GM06990 (cell line): ENCODE results near the gene LYPD5.
A peak's percentile ranks its signal among the peaks of the same experiment; 100 is the strongest.

ENCODE experiments used
- DNase-seq: peaks from one replicate; pipeline ENCODE4 v3.0.0-alpha.2; 2011; ENCODE audit not compliant: insufficient read length; ENCODE audit errors: extremely low read depth
- H3K27me3 ChIP-seq: replicated peaks from 2 replicates; pipeline ENCODE4 v1.6.0; 2011; ENCODE audit warnings: low read length; ENCODE audit not compliant: control insufficient read depth, insufficient read depth
- H3K36me3 ChIP-seq: 2 replicates; pipeline ENCODE4 v1.5.1; 2011; ENCODE audit warnings: low read length; ENCODE audit not compliant: control insufficient read depth, insufficient read depth
- H3K4me3 ChIP-seq: replicated peaks from 2 replicates; pipeline ENCODE4 v1.5.1; 2011; ENCODE audit warnings: low read depth, mild to moderate bottlenecking, control low read depth, low read length
- CTCF ChIP-seq: IDR thresholded peaks from 2 replicates; pipeline ENCODE4 v1.5.1; 2011; ENCODE audit warnings: low read length, control low read depth, mild to moderate bottlenecking, inconsistent platforms; ENCODE audit not compliant: insufficient read depth, poor library complexity, severe bottlenecking

The LYPD5 gene

GRCh38 chr19:43747557-43748204 lies 54.6 kb downstream of the LYPD5 start:
- TF ChIP-seq CTCF: no peak
- Histone ChIP-seq H3K4me3 (0 out of 2 replicates have a peak overlapping the region, but pooled peaks have one; percentile 4), H3K36me3 (peaks cover 19% of the 10 kb centered on the region), H3K27me3 (no peaks in the 10 kb centered on the region)
- no peak for DNase-seq
